ENCODE measurements around the gene NGLY1.

The NGLY1 gene

DNA sequence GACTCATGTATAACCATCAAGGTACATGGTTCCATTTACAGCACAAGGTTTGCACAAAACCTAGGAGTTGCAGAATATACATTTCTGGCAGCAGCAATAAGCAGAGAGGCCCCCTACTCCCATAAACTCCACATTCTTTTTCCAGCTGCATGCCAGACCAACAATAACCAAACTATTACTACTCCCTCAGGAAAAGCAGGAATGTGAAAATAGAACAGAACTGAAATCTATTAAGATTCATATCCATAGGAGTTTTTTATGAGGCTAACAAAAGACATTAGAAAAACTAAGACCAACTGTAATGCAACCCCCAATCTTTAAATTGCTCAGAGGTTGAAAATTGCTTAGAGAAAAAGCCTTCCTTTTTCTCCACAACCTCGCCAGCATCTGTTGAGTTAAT is 90.9 kb downstream of the NGLY1 start:
- no peak overlapping the region for H3K27ac ChIP-seq
- TF ChIP-seq, protein P1, sequence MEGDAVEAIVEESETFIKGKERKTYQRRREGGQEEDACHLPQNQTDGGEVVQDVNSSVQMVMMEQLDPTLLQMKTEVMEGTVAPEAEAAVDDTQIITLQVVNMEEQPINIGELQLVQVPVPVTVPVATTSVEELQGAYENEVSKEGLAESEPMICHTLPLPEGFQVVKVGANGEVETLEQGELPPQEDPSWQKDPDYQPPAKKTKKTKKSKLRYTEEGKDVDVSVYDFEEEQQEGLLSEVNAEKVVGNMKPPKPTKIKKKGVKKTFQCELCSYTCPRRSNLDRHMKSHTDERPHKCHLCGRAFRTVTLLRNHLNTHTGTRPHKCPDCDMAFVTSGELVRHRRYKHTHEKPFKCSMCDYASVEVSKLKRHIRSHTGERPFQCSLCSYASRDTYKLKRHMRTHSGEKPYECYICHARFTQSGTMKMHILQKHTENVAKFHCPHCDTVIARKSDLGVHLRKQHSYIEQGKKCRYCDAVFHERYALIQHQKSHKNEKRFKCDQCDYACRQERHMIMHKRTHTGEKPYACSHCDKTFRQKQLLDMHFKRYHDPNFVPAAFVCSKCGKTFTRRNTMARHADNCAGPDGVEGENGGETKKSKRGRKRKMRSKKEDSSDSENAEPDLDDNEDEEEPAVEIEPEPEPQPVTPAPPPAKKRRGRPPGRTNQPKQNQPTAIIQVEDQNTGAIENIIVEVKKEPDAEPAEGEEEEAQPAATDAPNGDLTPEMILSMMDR (IDR thresholded peaks at IDR 0.05) = no peak
- no peak for TF ChIP-seq ZFX (IDR thresholded peaks at IDR 0.05; ENCODE audit: borderline replicate concordance)

DNA sequence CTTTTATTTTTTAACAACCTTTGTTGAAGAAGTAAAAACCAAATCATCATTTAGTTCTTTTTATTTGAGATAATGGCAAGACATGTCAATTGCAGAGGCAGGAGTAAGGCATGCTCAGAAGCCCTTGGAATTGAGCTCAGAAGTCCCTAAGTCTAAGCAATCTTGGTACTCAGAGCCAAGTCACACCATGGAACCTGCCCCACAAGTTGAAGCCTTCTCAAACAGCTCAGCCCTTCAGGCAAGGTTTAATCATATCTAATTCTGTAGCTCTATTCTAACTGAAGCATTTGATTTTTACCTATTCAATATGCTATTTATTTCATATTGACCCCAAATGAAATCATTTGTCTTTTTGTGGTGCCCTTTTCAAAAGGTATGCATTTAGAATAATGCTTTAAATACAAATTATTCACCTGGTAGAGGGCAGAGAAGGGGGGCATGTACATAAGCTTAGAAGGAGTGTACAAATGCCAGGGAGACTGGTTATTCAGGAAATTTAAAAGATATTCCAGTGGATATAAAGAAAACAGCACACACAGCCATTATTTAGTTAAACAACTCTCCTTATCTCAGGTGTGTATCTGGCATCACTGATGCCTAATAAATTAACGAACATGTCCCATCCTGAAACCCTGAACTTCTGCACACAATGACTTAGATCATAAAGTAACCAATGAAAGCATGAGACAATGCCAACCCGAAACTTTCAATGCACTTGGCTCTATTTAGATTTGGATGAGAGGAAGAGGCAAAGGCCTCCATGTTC is 92.3 kb downstream of the NGLY1 start:
- TF ChIP-seq ZFX (IDR thresholded peaks at IDR 0.05; ENCODE audit: borderline replicate concordance) = no peak
- TF ChIP-seq, protein P1 (IDR thresholded peaks at IDR 0.05) = no peak
- H3K27ac ChIP-seq = no peak overlapping the region

DNA sequence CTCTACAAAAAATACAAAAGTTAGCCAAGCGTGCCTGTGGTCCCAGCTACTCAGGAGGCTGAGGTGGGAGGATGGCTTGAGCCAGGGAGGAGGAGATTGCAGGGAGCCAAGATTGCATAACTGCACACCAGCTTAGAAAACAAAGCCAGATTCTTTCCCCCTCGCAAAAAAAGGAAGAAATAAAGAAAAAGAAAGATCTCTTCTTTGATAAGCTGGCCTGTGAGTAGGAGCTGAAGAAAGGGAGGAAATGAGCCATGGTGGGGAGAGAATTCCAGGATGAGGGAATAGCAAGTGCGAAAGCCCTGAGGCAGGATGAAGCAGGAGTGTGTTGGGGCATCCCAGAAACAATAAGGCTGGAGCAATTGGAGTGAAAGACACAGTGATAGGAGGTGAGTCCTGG is 94.0 kb downstream of the NGLY1 start:
- TF ChIP-seq ZFX (IDR thresholded peaks at IDR 0.05; ENCODE audit: borderline replicate concordance) = no peak
- TF ChIP-seq, protein P1 (IDR thresholded peaks at IDR 0.05) = no peak
- H3K27ac ChIP-seq = no peak overlapping the region

DNA sequence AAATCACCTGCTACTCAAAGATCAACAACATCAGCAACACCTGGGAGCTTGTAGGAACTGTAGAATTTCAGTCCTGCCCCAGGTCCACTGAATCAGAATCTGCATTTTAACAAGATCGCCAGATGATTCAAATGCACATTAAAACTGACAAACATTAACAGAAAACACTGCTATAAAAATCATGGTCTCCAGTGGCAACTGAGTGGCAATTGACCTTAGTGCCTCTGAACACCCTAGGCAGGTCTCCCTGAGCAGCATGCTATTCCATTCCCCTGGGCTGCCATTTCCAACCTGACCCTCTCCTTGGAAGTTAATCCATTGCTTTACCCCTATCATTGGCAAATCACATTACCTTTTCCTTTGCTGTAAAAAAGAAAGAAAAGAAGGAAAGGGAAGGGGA is 95.5 kb downstream of the NGLY1 start:
- TF ChIP-seq, protein P1 (IDR thresholded peaks at IDR 0.05) = no peak
- no peak for TF ChIP-seq ZFX (IDR thresholded peaks at IDR 0.05; ENCODE audit: borderline replicate concordance)
- no peak overlapping the region for H3K27ac ChIP-seq

DNA sequence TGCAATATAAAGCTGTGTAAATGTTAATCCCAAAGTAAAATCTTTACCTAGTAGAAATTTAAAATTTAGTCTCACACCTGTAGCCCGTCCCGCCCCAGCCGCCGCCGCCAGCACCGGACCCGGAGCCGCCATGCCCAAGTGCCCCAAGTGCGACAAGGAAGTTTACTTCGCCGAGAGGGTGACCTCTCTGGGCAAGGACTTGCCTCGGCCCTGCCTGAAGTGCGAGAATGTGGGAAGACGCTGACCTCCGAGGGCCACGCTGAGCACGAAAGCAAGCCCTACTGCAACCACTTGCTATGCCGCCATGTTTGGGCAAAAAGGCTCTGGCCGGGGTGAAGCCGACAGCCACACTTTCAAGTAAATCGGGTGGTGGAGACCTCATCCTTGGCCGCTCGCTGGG is 96.5 kb downstream of the NGLY1 start:
- TF ChIP-seq, protein P1 (IDR thresholded peaks at IDR 0.05) = no peak
- no peak for TF ChIP-seq ZFX (IDR thresholded peaks at IDR 0.05; ENCODE audit: borderline replicate concordance)
- H3K27ac ChIP-seq = no peak overlapping the region

DNA sequence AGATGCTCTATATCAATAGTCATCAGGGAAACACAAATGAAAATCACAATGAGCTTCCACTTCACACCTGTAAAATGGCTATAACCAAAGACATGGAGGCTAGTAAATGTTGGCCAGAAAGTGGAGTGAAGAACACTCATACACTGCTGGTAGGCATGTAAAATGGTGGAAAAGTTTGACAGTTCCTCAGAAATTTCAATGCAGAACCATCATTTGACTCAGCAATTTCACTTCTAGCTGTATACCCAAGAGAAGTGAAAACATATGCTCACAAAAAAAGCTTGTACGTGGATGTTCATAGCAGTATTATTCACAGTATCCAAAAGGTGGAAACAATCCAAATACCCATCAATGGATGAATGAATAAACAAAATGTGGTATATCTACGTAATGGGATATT is 99.4 kb downstream of the NGLY1 start:
- no peak for TF ChIP-seq ZFX (IDR thresholded peaks at IDR 0.05; ENCODE audit: borderline replicate concordance)
- TF ChIP-seq, protein P1 (IDR thresholded peaks at IDR 0.05) = no peak
- no peak overlapping the region for H3K27ac ChIP-seq

DNA sequence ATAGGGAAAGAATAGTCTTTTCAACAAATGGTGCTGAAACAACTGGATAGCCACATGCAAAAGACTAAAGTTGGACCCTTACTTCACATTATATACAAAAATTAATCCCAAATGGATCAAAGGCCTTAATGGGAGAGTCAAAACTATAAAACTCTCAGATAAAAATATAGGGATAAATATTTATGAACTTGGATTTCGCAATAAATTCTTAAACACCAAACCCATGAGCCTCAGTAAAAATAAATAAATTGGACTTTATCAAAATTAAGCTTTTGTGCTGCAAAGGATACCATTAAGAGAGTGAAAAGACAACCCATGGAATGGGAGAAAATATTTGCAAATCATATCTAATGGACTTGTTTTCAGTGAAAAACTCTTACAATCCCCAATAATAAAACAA is 99.8 kb downstream of the NGLY1 start:
- H3K27ac ChIP-seq = no peak overlapping the region
- no peak for TF ChIP-seq ZFX (IDR thresholded peaks at IDR 0.05; ENCODE audit: borderline replicate concordance)
- TF ChIP-seq, protein P1 (IDR thresholded peaks at IDR 0.05) = no peak
